ENCODE results near the gene KIRREL1. TPM values are rescaled to one million over a fixed set of nuclear protein-coding genes. Genes with fewer than 3 reads are reported as not detected.

Gene KIRREL1
- polyA plus RNA-seq, 3 donors = 178 to 185 (median 183) TPM

- DNase-seq (ENCODE audit: low read depth in 3 of 3, low spot score in 2 of 3) = no peak
These were observed 33.2 kb downstream of the KIRREL1 start for GRCh38 chr1:158026651-158027050.

DNA sequence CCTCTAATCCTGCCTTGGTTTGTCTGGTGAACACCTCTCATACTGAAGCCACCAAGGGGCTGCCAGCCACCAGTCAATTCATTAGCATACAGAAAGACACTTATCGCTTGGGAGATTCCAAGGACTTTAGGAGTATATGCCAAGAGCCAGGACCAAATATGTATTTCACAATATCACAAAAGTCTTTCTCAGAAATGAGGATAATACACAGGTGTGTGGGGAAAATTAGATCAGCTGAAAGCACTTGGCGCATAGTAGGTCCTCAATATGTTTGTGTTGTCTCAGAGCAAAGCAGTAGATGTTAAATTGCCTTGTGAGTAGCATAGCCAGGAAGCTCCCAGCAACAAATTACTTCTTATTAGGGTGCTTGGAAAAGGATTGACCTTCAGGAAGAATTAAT, 34.1 kb downstream of the KIRREL1 start:
- no peak for DNase-seq (ENCODE audit: low read depth in 3 of 3, low spot score in 2 of 3)

- DNase-seq (ENCODE audit: low read depth in 3 of 3, low spot score in 2 of 3) = no peak
These were observed 35.5 kb downstream of the KIRREL1 start for GRCh38 chr1:158028969-158029368.

GRCh38 chr1:158035014-158035413, 41.6 kb downstream of the KIRREL1 start:
- DNase-seq (ENCODE audit: low read depth in 3 of 3, low spot score in 2 of 3) = no peak

DNA sequence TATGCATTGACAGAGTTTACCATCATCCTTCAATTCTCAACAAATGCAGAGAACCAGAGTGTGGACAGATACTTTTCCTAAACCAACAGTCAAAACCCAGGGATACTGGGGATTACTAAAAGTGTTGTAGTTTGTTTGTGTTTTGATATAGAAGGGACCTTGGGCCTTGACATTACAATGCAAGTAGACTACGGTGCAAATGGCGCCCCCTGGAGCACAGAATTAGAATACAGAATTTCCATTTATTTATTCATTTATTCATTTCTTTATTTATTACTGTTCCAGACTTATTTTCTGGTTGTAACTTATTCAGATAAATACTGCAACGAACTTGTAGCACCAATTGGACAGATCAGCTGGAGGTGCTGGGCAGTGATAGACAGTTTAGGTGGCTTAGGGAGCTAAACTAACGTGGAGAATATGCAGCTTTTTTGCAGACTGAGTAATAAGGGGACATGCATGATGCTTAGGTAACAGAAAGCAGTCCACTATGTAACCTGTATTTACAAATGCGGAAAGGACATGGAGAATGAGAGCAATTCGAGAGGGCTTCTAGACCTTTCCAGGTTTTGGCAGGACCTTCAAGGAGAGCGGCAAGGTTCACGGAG, 42.6 kb downstream of the KIRREL1 start:
- DNase-seq (ENCODE audit: low read depth in 3 of 3, low spot score in 2 of 3) = no peak

GRCh38 chr1:158037008-158037865, 43.8 kb downstream of the KIRREL1 start:
- no peak for DNase-seq (ENCODE audit: low read depth in 3 of 3, low spot score in 2 of 3)

DNA sequence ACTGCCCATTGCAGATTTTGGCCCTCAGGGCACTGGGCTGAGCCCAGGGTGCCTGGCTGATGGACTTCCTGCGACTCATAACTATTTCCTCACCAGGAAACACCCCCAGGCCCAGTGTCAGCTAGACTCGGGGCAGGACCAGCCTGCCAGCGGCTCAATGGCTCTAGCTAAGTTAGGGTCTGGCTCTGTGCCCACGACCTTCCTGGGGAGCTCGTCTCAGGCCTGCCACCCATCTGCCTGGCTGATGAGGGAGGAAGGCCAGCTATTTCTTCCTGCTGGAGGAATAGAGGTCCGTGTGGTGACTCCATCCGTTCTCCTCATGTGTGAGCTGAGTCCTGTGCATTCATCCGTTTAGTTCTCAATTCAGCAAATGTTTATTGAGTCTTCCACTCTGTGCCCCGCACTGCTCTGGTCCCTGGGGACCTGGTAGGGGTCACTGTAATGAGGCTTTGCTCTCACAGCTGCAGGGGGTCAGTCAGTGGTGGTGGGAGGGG, 44.5 kb downstream of the KIRREL1 start:
- DNase-seq (ENCODE audit: low read depth in 3 of 3, low spot score in 2 of 3) = no peak

GRCh38 chr1:158038793-158039192, 45.3 kb downstream of the KIRREL1 start:
- no peak for DNase-seq (ENCODE audit: low read depth in 3 of 3, low spot score in 2 of 3)

GRCh38 chr1:158039380-158039779, 45.9 kb downstream of the KIRREL1 start:
- DNase-seq (ENCODE audit: low read depth in 3 of 3, low spot score in 2 of 3) = no peak

GRCh38 chr1:158040323-158040722, 46.9 kb downstream of the KIRREL1 start:
- no peak for DNase-seq (ENCODE audit: low read depth in 3 of 3, low spot score in 2 of 3)

DNA sequence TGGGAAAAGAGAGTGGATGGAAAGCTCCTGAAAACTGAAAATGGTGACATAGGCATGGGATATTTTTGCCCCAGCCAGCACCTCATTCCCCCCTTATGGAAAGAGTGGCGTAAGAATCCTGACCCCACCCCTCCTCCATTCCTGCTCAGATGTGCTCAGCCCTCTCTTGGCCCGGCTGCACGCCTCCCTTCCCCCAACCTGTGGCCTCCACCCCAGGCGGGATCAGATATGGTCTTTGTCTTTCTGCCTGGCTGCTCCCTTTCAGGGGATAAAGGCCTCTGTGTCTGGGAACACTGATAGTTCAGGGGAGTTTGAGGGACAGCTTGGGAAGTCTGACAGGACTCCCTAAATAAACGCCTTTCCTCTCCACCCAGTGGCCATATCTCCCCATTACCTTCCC, 49.8 kb downstream of the KIRREL1 start:
- no peak for DNase-seq (ENCODE audit: low read depth in 3 of 3, low spot score in 2 of 3)

DNA sequence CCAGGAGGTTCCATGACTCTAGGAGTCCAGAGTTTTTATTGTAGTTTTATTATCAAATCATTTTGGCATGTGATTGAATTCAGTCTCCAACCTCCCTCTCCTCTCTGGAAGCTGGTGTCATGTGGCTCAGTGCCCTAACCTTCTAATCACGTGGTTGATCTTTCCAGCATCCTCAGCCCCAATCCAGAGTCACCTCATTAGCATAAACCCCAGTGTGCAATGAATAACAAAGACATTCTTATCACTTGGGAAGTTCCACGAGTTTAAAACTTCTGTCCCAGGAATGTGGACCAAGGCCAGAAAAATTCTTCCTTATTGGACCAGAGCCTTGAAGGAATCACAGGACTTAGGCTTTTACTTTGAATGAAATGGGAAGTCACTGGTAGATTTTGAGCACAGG, 52.2 kb downstream of the KIRREL1 start:
- DNase-seq (ENCODE audit: low read depth in 3 of 3, low spot score in 2 of 3) = no peak

GRCh38 chr1:158046715-158047510, 53.5 kb downstream of the KIRREL1 start:
- no peak for DNase-seq (ENCODE audit: low read depth in 3 of 3, low spot score in 2 of 3)

GRCh38 chr1:158048371-158049067, 55.1 kb downstream of the KIRREL1 start:
- no peak for DNase-seq (ENCODE audit: low read depth in 3 of 3, low spot score in 2 of 3)

DNA sequence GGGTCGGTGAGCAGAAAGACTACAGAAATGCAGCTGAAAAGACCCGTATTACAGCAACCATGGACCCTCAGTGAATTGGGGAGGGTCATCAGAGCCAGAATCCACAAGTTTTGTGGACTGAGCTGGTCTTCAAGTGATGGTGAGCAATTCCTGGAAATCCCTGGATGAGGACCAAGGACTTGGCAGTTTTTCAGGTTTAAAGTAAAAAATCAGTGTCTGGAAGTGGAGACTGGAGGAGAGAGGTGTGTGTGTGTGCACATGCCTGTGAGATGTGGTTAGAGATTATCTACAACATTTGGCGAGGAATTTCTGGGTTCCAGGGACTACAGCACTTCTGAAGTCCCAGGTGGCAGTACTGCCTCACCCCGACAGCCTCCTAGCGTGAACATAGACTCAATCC, 56.4 kb downstream of the KIRREL1 start:
- DNase-seq (ENCODE audit: low read depth in 3 of 3, low spot score in 2 of 3) = no peak

DNA sequence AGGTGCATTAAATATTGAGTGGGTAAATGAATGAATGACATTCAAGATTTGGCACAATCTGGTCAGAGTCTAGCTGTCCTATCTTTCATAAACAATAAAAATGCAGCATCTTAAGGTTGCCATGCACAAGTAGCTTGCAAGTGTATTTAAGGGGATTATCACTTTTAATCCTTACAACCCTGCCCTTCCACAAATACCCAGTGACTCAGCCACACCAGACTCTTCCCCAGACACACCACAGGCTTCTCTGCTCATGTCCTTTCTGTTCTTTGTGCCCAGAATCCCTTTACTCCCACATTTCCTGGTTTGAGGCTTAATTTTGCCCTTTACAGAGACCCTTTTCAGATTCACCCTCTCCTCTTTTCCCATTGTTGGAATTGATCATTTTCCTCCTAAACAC, 59.8 kb downstream of the KIRREL1 start:
- no peak for DNase-seq (ENCODE audit: low read depth in 3 of 3, low spot score in 2 of 3)

DNA sequence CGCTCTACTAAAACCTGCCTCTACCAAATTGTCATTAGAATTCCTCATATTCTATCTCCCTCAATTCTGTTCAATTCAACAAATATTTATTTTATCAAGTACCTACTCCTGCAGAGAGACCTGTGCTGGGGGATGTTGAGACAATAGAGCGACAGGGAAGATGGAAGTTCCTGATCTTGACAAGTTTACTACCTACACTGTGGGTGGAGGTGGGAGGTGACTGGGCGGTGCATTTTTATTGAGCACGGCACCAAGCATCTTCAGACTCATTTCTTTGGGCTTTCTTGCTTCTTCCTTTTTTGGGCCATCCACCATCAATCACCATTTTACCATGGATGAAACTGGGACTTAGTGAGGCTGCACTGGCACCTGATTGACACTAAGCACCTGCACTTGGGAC, 61.3 kb downstream of the KIRREL1 start:
- no peak for DNase-seq (ENCODE audit: low read depth in 3 of 3, low spot score in 2 of 3)

DNA sequence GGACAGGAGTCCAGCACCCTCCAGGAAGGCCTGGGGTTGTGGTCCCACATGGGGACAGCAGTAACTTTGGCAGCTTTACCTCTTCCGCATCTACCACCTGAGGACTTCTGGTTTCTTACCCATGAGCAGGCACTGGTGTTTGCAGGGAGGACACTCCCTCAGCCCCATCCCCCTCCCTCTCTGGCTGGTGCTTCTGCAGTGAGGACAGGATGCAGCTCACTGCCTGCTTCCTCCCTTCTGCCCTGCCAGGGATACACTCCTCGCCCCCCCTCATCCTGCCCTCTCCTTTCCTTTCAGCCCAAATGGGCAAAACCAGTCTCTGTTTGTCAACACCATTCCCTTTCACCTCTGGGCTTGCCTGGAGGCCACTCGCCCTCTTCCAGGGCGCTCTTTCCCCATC, 62.4 kb downstream of the KIRREL1 start:
- DNase-seq (ENCODE audit: low read depth in 3 of 3, low spot score in 2 of 3) = no peak

- DNase-seq (ENCODE audit: low read depth in 3 of 3, low spot score in 2 of 3) = no peak
These were observed 63.1 kb downstream of the KIRREL1 start for GRCh38 chr1:158056498-158056897.

DNA sequence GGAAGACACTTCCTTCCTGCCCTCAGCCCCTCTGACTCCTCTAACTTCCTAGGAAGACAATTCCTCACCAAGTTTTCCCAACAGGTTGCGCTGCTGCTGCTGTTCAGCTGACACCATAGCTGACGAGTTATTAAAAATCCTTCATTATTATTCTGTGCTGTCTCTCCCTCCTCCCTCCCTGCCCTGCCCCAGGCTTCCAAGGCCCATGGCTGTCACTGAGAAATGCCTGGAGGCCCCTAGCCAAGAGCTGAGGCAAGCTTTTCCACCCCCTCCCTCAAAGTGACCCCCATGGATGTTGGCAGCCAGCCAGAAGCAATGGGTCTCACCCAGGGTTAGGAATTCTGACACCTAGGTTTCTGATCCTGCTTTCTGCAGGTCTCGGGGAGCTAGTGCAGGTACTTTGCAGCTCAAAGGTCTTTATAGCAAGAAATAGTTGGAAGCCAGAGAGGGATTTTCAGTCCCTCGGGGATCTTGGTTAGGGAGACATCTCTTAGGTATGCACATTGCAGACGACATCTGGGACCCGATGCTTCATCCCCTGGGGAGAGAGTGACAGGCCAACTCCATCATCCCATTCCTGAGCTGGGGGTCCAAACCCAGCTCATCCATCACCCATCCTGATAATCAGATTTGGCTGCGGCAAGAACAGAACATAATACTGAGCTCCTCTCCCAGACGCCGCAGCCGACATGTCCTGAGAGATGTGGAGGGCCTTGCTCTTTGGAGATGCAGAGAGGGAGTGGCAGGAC, 65.0 kb downstream of the KIRREL1 start:
- no peak for DNase-seq (ENCODE audit: low read depth in 3 of 3, low spot score in 2 of 3)

All from right renal cortex interstitium (tissue), 3 donors.